ENCODE measurements around the gene CACNG4.
A peak's percentile ranks its signal among the peaks of the same experiment; 100 is the strongest.

Gene CACNG4

DNA sequence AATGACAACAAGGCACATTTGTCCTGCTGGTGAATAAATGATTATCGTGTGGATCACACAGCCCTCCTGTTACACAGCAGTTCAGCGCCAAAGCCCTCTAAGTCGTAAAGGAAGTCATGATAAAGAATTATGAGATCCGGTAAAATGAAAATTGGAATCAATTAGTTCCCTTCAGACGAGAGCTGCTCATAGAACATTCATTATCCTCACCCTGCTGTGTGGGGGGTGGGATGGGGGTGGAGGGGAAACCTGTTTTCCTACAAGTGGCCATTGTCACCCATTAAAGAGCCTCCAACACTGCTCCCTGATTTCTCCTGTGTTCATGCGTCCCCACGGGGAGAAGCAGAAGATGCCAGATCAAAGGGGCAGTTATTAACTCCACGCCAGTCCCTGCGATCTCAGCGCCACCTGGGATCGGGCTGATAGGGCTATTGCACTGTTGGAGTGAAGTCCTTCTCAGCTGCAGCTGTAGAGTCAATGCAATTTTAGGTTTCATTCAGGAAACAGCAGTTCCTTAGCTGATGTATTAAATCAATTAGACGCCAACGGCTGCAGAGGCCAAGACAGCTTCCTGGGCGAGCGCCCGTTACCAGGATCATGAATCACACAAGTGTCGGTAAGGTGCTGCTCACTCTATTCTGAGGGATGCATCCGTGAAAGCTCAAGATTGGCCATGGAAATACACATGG, 19.2 kb upstream of the CACNG4 start:
- no peak for DNase-seq

GRCh38 chr17:66946251-66946650, 18.3 kb upstream of the CACNG4 start:
- DNase-seq, result no peak

DNA sequence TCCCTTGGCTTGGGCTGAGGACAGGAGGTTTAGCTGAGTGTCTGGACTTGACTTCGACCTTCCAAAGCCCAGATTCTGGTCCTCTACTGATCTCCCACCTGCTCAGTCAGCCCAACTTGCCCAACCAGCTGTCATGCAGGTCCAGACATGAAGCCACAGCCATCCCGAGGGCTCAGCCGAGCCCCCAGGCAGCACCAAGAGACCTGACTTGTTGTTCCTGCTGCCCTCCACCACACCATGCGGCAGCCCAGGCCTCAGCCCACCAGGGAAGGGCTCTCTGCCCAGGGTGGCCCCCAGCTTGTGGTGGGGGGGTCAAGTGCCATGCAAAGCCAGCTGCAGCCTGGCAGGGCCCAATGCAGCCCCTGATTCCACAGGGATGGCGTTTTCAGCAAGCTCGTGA, 17.2 kb upstream of the CACNG4 start:
- DNase-seq, result no peak

DNA sequence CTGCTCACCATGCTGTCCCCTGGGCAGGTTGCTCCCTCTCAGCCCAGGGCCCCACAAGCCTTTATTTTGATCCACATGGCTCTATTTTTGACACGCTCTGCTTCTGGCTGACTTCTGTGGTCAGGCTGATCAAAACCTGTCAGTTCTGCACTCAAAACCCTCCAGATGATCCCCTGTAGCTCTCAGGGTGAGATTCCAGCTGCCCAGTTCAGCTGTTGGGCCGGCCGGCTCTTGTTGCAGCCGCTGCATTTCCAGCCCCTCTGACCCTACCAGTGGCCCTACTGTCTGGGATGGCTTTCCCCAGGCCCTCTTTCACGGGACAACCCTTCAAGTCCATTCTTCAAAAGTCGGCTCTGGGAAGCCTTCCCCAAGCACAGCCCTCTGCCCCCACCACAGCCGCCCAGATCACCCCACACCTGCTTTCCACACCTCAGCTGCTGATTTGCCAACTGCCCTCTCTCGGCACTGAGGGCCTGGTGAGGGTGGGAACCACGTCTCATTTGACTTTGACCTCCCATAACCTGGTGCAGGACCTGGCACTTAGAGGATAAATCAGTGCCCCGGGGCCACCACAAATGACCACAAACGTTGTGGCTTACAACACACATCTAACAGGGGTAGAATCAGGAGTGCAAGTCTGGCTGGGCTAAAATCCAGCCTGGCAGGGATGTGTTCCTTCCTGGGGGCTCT, 16.3 kb upstream of the CACNG4 start:
- DNase-seq, result no peak

DNA sequence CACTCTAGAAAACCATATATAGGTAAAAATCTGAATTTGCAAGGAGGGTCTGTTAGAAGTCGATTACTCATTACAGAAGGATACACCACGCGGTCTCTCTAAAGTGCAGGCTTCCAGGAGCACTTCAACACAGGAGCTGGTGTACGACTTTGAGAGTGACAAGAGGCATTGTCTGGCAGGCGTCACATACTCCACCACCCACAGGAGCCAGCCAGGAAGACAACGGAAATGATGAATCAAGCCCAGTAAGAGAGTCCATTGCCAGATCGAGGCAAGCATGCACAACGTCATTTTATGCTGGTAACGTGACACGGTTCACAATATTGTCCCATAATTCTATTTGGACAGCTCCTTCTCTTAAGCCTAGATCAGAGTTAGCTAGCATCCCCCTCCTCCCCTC, 15.0 kb upstream of the CACNG4 start:
- DNase-seq, result no peak

- no peak for DNase-seq
Measured at GRCh38 chr17:66950325-66950724, 14.2 kb upstream of the CACNG4 start.

DNA sequence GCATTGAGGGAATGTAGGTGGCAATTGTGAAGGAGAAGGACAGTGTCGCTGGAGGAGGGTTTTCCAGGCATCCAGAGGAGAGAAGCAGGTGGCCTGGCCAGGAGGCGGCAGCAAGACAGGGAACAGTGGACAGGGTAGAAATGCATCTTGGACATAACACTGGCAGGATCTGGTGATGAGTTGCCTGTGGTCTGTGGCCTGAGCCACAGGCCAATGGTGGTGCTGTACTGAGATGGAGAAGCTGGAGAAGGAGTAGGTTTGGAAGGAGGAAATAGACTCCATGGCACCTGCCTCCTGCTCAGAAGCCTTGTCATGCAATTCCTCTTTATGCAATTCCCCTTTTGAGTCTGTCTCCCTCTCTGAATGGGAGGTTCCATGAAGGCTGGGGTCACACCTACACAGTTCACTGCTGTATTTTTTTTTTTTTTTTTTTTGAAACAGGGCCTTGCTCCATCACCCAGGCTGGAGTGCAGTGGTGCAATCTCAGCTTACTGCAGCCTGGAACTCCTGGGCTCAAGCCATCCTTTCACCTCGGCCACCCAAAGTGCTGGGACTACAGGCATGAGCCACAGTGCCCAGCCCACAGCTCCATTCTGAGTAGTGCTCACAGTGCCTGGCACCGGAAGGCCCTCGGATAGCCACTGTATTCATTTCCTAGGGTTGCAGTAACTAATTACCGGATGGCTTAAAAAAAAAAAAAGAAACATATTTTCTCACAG, 13.5 kb upstream of the CACNG4 start:
- no peak for DNase-seq

DNA sequence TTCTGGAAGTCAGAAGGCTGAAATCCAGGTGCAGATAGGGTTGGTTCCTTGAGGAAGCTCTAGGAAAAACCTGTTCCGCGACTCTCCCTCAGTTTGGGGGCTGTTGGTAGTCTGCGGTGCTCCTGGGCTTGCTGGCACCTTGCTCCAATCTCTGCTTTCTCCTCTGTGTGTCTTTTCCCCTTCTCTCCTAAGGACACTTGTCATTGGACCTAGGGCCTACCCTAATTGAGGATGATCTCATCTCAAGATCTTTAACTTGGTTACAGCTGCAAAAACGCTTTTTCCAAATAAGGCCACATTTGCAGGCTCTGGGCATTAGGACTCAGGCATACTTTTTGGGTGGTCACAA, 12.9 kb upstream of the CACNG4 start:
- no peak for DNase-seq

- no peak for DNase-seq
Measured at GRCh38 chr17:66952031-66952524, 12.4 kb upstream of the CACNG4 start.

DNA sequence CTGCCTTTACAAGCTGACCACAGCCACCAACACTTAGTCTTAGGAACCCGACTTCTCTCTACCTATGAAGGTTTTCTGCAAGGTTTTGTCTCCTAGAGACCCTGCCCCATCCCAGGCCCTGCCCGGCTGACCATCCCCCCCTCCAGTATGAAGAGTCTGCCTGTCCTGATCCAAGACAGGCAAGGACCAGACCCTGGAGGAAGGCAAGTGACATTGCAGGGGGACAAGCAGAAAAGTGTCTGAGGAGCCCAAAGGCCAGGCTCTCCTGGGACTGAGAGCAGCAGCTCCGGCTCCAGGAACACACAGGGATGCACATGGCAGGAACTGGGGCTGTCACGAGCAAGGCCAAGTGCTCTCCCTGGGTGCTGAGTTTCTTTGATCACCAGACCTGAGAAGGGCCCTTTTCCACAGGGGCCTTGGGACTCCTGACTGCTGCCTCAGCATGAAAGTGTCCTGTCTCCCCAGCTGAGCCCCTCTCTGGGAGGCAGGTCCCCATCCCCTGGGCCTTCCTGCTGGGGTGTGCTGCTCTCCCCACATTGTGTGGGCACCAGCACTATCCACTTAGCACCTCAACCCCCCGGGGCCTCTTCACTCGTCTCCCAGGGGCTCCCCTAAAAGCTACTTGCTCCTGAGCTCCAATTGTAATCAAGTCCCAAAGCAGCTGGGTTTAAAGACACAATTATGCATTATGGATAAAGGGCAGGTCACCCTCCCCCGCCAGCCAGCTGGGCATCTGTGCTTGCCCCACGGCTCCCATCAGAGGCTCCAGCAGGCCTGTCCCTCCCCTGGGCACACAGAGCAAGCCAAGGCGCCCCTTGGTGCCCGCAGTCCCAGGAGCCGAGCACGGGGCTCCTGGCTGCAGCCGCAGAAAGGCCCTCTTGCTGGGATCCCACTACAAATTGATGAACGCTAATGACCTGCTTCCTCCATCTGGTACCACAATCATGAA, 11.6 kb upstream of the CACNG4 start:
- DNase-seq, result no peak

- peak; percentile 93 for DNase-seq
Measured at GRCh38 chr17:66953630-66954020, 10.9 kb upstream of the CACNG4 start.

DNA sequence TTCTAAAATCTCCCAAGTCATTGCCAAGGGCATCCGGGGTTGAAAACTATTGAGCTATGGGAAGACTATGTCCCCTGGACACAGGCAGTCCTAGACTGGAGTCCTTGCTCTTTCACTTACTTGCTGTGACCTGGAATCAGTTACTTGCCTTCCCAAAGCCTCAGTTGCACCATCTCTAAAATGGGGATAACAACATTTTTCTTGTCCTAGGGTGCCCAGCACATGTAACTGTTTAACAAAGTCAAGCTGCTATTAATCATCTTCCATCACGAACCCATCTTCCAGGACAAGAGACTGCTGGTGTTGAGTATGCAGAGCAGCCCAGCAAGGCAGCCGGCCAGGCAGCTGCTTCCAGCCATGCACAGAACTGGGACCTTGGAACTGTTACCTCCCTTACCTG, 9.9 kb upstream of the CACNG4 start:
- no peak for DNase-seq

DNA sequence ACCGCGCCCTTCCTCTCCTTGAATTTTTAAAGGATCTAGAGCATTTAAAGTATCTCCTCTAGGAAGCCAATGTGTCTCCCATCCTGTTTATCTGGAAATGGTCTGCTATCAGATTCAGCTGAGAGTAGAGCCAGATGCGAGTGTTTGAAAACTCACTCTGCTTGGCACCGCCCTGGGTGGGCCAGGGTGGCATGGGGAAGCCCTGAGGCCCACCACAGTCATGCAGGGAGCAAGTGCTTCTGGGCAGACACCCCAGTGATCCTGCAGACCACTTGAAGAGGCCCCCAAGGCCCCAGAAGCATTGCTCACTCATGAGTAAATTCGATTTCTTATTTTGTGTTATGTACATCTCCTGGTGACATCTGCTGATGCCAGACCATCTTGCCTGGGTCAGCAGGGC, 8.7 kb upstream of the CACNG4 start:
- DNase-seq, result no peak

- DNase-seq, result no peak
Measured at GRCh38 chr17:66956941-66957340, 7.6 kb upstream of the CACNG4 start.

DNA sequence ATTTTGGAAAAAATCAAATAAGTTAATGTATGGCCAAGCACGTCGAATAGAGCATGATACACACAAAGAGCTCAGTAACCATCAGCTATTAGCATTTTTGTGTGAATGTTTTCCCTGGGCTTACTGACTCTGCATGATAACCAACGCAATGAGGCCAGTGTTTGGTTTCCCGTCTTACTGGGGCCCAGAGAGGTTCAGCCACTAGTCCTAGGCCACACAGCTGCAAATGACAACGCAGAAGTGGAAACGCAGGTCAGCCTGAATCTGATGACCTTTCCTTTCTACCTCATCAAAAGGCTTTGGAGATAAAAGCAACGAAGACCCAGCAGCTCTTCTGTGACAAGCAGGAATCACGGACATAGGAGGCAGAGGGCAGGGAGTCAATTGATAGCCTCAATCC, 7.2 kb upstream of the CACNG4 start:
- DNase-seq, result no peak

DNA sequence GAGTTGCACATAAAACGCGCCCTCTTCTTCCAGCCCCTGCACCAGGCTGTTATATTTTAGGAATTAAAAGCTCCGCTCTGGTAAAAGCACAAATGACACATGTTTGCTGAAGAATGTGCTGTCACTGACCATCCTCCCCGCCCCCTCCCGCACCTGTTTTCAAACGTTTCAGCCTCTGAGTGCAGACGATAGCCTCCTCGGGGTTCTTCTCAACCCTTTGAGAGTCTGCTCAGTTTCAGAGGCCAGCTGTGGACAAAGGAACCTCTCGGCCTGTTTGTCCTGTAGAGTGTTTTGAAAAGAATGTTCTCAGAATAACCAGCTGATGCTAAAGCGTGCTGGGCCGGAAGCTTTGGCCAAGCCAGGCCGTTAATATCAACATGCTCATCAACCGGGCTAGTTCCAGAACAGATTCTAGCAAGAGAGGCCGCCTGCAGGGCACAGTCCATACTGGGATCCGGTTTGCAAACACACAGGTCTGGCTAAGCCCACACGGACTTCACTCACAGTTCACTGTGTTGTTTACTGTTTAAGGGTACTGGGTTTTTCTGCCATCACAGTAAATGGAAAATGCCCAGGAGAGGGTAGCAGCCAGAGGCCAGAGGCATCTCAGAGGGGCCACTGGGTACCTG, 6.4 kb upstream of the CACNG4 start:
- no peak for DNase-seq

- no peak for DNase-seq
Measured at GRCh38 chr17:66959641-66960375, 4.7 kb upstream of the CACNG4 start.

DNA sequence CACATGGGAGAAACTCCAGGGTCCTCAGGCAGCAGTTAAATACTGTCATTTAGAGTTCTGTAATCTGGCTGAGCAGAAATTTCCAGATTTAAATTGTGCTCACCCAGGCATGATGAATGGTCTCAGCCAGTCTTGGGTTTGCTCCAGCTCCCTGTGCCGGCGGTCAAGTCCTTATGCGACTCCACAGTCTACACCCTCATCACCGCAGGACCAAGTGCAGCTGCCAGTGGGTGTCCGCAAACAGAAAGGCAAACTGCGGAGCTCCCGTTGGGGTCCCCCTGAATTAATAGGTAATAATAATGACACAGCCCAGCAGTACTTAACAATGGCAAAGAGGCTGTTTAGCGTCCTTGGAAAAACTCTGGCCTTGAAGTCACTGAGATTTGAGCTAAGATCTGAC, 3.9 kb upstream of the CACNG4 start:
- no peak for DNase-seq

GRCh38 chr17:66963521-66963908, 992 bp upstream of the CACNG4 start:
- no peak for DNase-seq

DNA sequence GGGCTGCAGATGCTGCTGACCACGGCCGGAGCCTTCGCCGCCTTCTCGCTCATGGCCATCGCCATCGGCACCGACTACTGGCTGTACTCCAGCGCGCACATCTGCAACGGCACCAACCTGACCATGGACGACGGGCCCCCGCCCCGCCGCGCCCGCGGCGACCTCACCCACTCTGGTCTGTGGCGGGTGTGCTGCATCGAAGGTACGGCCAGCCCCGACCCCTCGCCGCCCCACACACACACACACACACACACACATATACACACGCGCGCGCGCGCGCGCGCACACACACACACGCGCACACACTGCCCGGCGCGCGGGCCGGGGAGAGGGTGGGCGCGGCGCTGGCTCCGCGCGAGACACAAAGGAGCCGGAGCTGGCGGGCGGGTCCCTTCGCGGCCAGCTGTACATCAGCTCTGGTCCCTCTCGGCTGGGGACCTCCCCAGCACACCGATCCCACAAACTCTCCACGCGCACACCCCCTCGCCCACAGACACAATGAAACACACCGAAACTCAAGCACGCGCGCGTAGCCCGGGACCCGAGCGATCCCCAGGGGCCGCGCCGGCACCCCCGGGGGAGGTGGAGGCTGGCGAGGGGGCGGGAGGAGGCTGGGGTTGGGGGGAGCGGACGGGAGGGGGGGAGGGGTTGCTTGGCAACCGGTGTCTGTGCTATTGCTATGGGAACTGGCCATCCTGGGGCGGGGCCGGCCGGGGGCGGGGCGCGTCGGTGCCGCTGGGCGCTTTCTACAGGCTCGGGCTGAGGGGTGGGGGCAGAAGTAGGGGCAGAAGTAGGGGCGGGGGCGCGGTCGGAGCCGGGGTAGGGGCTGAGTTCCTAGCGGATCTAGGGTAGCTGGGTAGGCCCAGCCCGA, 658 bp downstream of the CACNG4 start:
- DNase-seq, result no peak

GRCh38 chr17:66965801-66966262, 1.3 kb downstream of the CACNG4 start:
- DNase-seq, result no peak

All from NCI-H446 treated with DMSO at 0.1 percent for 48 hours (cell line).